Measurements from ENCODE around the gene TTR. TPM values are rescaled to one million over a fixed set of nuclear protein-coding genes. Genes with fewer than 3 reads are reported as not detected.

Gene TTR
- total RNA-seq, 4 donors from 2014 or later: not detected

DNA sequence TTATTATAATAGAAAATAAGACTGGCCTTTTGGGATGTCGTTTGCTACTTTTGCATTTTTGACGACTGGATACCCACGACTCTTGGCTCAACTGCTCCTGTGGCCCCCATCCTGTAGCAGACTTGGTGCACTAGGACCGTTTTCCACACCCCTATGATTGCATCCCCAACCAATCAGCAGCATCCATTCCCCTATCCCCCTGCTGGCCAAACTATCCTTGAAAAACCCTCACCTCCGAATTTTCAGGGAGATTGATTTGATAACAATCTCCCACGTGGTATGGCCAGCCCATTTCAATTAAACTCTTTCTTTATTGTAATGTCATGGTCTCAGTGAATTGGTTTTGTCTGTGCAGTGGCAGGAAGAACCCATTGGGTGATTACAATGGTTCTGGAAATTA is 37.9 kb upstream of the TTR start:
- TF ChIP-seq POLR2A (IDR thresholded peaks at IDR 0.05) (no peak), EP300 (IDR thresholded peaks at IDR 0.05) (no peak)
- TF ChIP-seq, protein P1, sequence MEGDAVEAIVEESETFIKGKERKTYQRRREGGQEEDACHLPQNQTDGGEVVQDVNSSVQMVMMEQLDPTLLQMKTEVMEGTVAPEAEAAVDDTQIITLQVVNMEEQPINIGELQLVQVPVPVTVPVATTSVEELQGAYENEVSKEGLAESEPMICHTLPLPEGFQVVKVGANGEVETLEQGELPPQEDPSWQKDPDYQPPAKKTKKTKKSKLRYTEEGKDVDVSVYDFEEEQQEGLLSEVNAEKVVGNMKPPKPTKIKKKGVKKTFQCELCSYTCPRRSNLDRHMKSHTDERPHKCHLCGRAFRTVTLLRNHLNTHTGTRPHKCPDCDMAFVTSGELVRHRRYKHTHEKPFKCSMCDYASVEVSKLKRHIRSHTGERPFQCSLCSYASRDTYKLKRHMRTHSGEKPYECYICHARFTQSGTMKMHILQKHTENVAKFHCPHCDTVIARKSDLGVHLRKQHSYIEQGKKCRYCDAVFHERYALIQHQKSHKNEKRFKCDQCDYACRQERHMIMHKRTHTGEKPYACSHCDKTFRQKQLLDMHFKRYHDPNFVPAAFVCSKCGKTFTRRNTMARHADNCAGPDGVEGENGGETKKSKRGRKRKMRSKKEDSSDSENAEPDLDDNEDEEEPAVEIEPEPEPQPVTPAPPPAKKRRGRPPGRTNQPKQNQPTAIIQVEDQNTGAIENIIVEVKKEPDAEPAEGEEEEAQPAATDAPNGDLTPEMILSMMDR (IDR thresholded peaks at IDR 0.05): no peak
- 40 to 43% methylated on average over 6 of the region's 6 CpGs for WGBS, 2 donors
- DNase-seq (ENCODE audit: low spot score in 2 of 2): no peak

DNA sequence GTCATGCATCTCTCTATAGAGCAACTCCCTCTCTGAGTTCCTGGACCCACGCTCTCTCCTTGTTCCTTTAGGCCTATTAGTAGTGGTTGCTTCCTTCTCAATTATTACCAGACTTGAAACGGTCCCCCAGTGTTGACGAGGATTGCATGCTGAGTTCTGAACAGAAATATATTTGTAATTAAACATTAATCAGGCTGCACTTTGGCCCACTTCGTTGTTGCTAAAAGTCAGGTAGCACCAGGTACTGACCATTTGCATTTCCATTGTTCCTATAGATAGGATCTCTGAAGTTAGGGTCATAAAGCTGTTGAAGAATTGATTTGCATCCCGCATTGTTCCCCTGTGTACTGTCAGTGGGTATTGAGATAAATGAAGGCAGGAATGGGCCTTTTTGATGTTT is 36.9 kb upstream of the TTR start:
- Histone ChIP-seq H3K9me3 (no peaks in the 10 kb centered on the region), H3K36me3 (no peaks in the 10 kb centered on the region), H3K27me3 (no peaks in the 10 kb centered on the region), H3K4me3 (no peak overlapping the region), H3K27ac (no peak overlapping the region), H3K4me1 (no peaks in the 10 kb centered on the region)
- DNase-seq (ENCODE audit: low spot score in 2 of 2): no peak
- WGBS, 2 donors: 71 to 73% methylated on average over 5 of the region's 5 CpGs
- TF ChIP-seq EP300 (IDR thresholded peaks at IDR 0.05) (no peak), POLR2A (IDR thresholded peaks at IDR 0.05) (no peak)
- TF ChIP-seq, protein P1 (IDR thresholded peaks at IDR 0.05): no peak

More for the DNA sequence above, 37.9 kb upstream of the TTR start:
- H3K4me3 ChIP-seq: no peak overlapping the region
- no peaks in the 10 kb centered on the region for H3K36me3 ChIP-seq
- H3K9me3 ChIP-seq: no peaks in the 10 kb centered on the region
- H3K4me1 ChIP-seq: no peaks in the 10 kb centered on the region
- no peaks in the 10 kb centered on the region for H3K27me3 ChIP-seq
- H3K27ac ChIP-seq: no peak overlapping the region

DNA sequence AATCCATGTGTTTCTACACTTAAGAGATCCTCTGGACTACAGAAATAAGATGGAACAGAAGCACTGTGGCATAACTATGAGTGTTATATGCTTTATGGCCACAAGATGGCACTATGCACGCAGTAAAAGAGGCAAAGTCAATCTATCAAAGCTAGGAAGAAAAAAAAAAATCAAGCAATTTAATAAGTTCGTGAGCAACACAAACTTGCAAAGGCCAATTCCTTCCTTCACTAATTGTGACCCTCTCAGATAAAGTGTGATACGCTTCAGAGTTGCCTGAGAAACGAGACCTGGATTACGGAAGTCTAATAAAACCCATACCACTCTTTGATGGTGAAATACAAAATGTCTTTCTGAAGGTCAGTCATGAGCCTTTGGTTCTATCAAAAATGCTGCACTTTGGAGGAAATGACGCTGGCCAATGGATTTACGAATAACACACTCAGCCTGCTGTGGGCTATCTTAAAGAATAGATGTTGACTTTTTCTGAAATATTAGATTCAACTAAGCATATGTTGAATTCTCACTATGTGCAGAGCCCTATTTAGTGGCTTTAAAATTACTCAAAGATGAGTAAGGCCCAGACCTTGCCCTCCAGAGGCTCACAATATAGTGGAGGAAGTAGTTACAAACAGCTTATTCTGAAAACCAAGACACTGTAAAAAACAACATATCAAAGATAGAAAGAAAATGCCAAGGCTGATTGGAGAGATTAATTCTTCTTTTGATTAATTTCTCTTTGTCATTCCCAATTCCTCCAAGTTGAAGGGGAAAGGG is 35.5 kb upstream of the TTR start:
- 15 to 17% methylated on average over 7 of the region's 7 CpGs for WGBS, 2 donors
- Histone ChIP-seq H3K4me3 (no peak overlapping the region), H3K27me3 (no peaks in the 10 kb centered on the region), H3K36me3 (no peaks in the 10 kb centered on the region), H3K27ac (no peak overlapping the region), H3K4me1 (no peaks in the 10 kb centered on the region), H3K9me3 (no peaks in the 10 kb centered on the region)
- TF ChIP-seq, protein P1 (IDR thresholded peaks at IDR 0.05): peak; percentile 64 to 82 (median 73)
- TF ChIP-seq EP300 (IDR thresholded peaks at IDR 0.05): no peak
- peak in 1 of 2 donors; percentile 71 for DNase-seq (ENCODE audit: low spot score in 2 of 2)

- 91 to 95% methylated on average over 3 of the region's 3 CpGs for WGBS, 2 donors
- no peak overlapping the region for H3K4me3 ChIP-seq
- H3K4me1 ChIP-seq: no peaks in the 10 kb centered on the region
- no peaks in the 10 kb centered on the region for H3K36me3 ChIP-seq
- no peak for DNase-seq (ENCODE audit: low spot score in 2 of 2)
- H3K27me3 ChIP-seq: no peaks in the 10 kb centered on the region
- H3K9me3 ChIP-seq: no peaks in the 10 kb centered on the region
- no peak overlapping the region for H3K27ac ChIP-seq
- TF ChIP-seq EP300 (IDR thresholded peaks at IDR 0.05) (no peak), POLR2A (IDR thresholded peaks at IDR 0.05) (no peak)
- TF ChIP-seq, protein P1 (IDR thresholded peaks at IDR 0.05): no peak
Measured at GRCh38 chr18:31557446-31557845, 34.2 kb upstream of the TTR start.

- no peak for DNase-seq (ENCODE audit: low spot score in 2 of 2)
- H3K36me3 ChIP-seq: no peaks in the 10 kb centered on the region
- 84% methylated on average over 9 of the region's 9 CpGs for WGBS, 2 donors
- H3K4me3 ChIP-seq: no peak overlapping the region
- no peak overlapping the region for H3K27ac ChIP-seq
- H3K4me1 ChIP-seq: no peaks in the 10 kb centered on the region
- TF ChIP-seq, protein P1 (IDR thresholded peaks at IDR 0.05): no peak
- TF ChIP-seq EP300 (IDR thresholded peaks at IDR 0.05) (no peak), POLR2A (IDR thresholded peaks at IDR 0.05) (no peak)
- H3K27me3 ChIP-seq: no peaks in the 10 kb centered on the region
- no peaks in the 10 kb centered on the region for H3K9me3 ChIP-seq
Measured at GRCh38 chr18:31558567-31558966, 33.1 kb upstream of the TTR start.
